SK-N-SH (cell line): ENCODE results near the gene CBX1. TPM values are rescaled to one million over a fixed set of nuclear protein-coding genes. Genes with fewer than 3 reads are reported as not detected.
A peak's percentile ranks its signal among the peaks of the same experiment; 100 is the strongest.

ENCODE experiments used
- CTCF ChIA-PET: fragments of 300-600, 350-600 bp; formaldehyde crosslinking; extraction: SDS; loops from one replicate; lab custom pipeline; 2021; lab: Yijun Ruan, JAX
- POLR2A ChIA-PET: fragments of 350-600 bp; sonication (Branson Sonifier 250); formaldehyde crosslinking; extraction: SDS; loops from one replicate; lab custom pipeline; 2020; ENCODE audit warnings: antibody characterized with exemption, inconsistent platforms; lab: Yijun Ruan, JAX
- DNase-seq: peaks from one replicate; pipeline ENCODE4 v3.0.0; 2012
- H2AFZ ChIP-seq: fragments of 200-600 bp; sonication (generic); 2 replicates; pipeline ENCODE4 v1.8.1; 2016; ENCODE audit warnings: antibody characterized with exemption, mild to moderate bottlenecking, low read depth
- H3F3A ChIP-seq: fragments of 200-600 bp; sonication (generic); replicated peaks from 2 replicates; pipeline ENCODE3; 2016; ENCODE audit warnings: antibody characterized with exemption, mild to moderate bottlenecking; ENCODE audit not compliant: insufficient read depth
- H3K27ac ChIP-seq, 2 experiments: fragments of 200-500 bp in 1 of 2; fragments of 200-600 bp in 1 of 2; sonication (Bioruptor generic) in 1 of 2; sonication (generic), shearing (Covaris generic) in 1 of 2; 2 replicates each; pipeline versions ENCODE4 v1.5.1 to v1.6.1; 2014 to 2016; ENCODE audit warnings: low read depth in 2 of 2, inconsistent platforms in 1 of 2, low read length in 1 of 2, mild to moderate bottlenecking in 1 of 2, mixed read lengths in 1 of 2
- H3K27me3 ChIP-seq: fragments of 200-600 bp; sonication (generic), shearing (Covaris generic); 2 replicates; pipeline ENCODE4 v1.6.1; 2016; ENCODE audit warnings: mixed run types; ENCODE audit not compliant: insufficient read depth
- H3K36me3 ChIP-seq, 2 experiments: fragments of 200-500 bp in 1 of 2; fragments of 200-600 bp in 1 of 2; sonication (Bioruptor generic) in 1 of 2; sonication (generic) in 1 of 2; replicated peaks in 1 of 2; 2 replicates each; pipeline versions ENCODE3 to v1.5.1; 2014 to 2016; ENCODE audit warnings: low read length in 1 of 2, mild to moderate bottlenecking in 1 of 2; ENCODE audit not compliant: insufficient read depth in 2 of 2, control insufficient read depth in 1 of 2
- H3K4me1 ChIP-seq, 2 experiments: fragments of 200-500 bp in 1 of 2; fragments of 200-600 bp in 1 of 2; sonication (Bioruptor generic) in 1 of 2; sonication (generic), shearing (Covaris generic) in 1 of 2; 2 replicates each; pipeline versions ENCODE4 v1.5.1 to v1.6.1; 2014 to 2016; ENCODE audit warnings: low read depth in 1 of 2, low read length in 1 of 2, mixed run types in 1 of 2; ENCODE audit not compliant: insufficient read depth in 2 of 2, control insufficient read depth in 1 of 2
- H3K4me2 ChIP-seq: fragments of 200-600 bp; sonication (generic), shearing (Covaris generic); 2 replicates; pipeline ENCODE4 v1.6.1; 2017; ENCODE audit warnings: mixed run types
- H3K4me3 ChIP-seq, 2 experiments: fragments of 200-500 bp in 1 of 2; fragments of 200-600 bp in 1 of 2; sonication (Bioruptor generic) in 1 of 2; sonication (generic), shearing (Covaris generic) in 1 of 2; 2 replicates each; pipeline versions ENCODE4 v1.5.1 to v1.8.1; 2014 to 2016; ENCODE audit warnings: low read depth in 2 of 2, inconsistent platforms in 1 of 2, low read length in 1 of 2, mild to moderate bottlenecking in 1 of 2, mixed read lengths in 1 of 2, moderate library complexity in 1 of 2
- H3K79me2 ChIP-seq: fragments of 200-600 bp; sonication (generic); 2 replicates; pipeline ENCODE4 v1.8.1; 2017; ENCODE audit warnings: mild to moderate bottlenecking; ENCODE audit not compliant: insufficient read depth
- H3K9ac ChIP-seq: fragments of 200-600 bp; sonication (generic); 2 replicates; pipeline ENCODE4 v1.6.1; 2017; ENCODE audit warnings: mixed run types
- H3K9me2 ChIP-seq: fragments of 200-600 bp; sonication (generic); 2 replicates; pipeline ENCODE4 v1.6.1; 2017; ENCODE audit warnings: mixed run types
- H3K9me3 ChIP-seq: fragments of 200-600 bp; sonication (generic); 2 replicates; pipeline ENCODE4 v1.6.1; 2017; ENCODE audit warnings: mixed run types, mild to moderate bottlenecking, moderate library complexity
- H4K20me1 ChIP-seq: fragments of 200-600 bp; sonication (generic); 2 replicates; pipeline ENCODE4 v1.6.1; 2017; ENCODE audit warnings: mild to moderate bottlenecking, mixed run types; ENCODE audit not compliant: insufficient read depth
- CTCF ChIP-seq: fragments of 200-600 bp; sonication (generic); IDR thresholded peaks from 2 replicates; pipeline ENCODE4 v1.6.1; 2017; ENCODE audit warnings: antibody characterized with exemption, mild to moderate bottlenecking, moderate library complexity
- EZH2phosphoT487 ChIP-seq: fragments of 200-600 bp; sonication (generic); IDR thresholded peaks from 2 replicates; pipeline ENCODE4 v1.6.1; 2017; ENCODE audit warnings: low read depth, mixed run types, mild to moderate bottlenecking, antibody characterized with exemption, moderate library complexity, borderline replicate concordance
- FOSL2 ChIP-seq: IDR thresholded peaks from 2 replicates; pipeline ENCODE4 v1.4.0; 2012; ENCODE audit warnings: low read depth, mild to moderate bottlenecking, moderate library complexity, borderline replicate concordance
- FOXJ3 ChIP-seq: sonication (generic); formaldehyde crosslinking; IDR thresholded peaks from 2 replicates; pipeline ENCODE4 v1.5.1; 2020; ENCODE audit warnings: mild to moderate bottlenecking, missing genetic modification reagents
- MAX ChIP-seq: IDR thresholded peaks from 2 replicates; pipeline ENCODE4 v1.4.0; 2012; ENCODE audit warnings: low read depth
- RAD21 ChIP-seq: IDR thresholded peaks from 2 replicates; pipeline ENCODE4 v1.6.1; 2012; ENCODE audit warnings: mild to moderate bottlenecking, low read length
- SIN3A ChIP-seq: IDR thresholded peaks from 2 replicates; pipeline ENCODE4 v1.6.1; 2012; ENCODE audit warnings: low read depth, mild to moderate bottlenecking, low read length, moderate library complexity, borderline replicate concordance
- SMC3 ChIP-seq: IDR thresholded peaks from 2 replicates; pipeline ENCODE4 v1.6.1; 2012; ENCODE audit warnings: low read depth, low read length, improper control_type of control experiment
- TCF12 ChIP-seq: IDR thresholded peaks from 2 replicates; pipeline ENCODE4 v1.4.0; 2012
- ZBTB33 ChIP-seq: IDR thresholded peaks from 2 replicates; pipeline ENCODE4 v1.4.0; 2012; ENCODE audit warnings: low read depth, borderline replicate concordance
- WGBS: methylation state at CpG from one replicate; pipeline ENCODE4 v1.1.6; 2017; ENCODE audit warnings: low lambda C conversion rate; 5-methylcytosine and 5-hydroxymethylcytosine counted together
- polyA plus RNA-seq, 3 experiments: library from polyadenylated mRNA; depleted of rRNA; stranded (reverse); fragments of >200 nt; gene quantifications; 2 replicates each; pipeline ENCODE4 v1.2.3, GENCODE V29; 2012

The CBX1 gene
- polyA plus RNA-seq, 1 of the 3 experiments (the other 2 are of a cell fraction) = 102 TPM

- peak within 1 kb of the TSS; percentile 51 for H3K9ac ChIP-seq
- TF ChIP-seq SIN3A (0 out of 2 replicates have a peak, but pooled peaks have one; percentile 21), MAX (0 out of 2 replicates have a peak, but pooled peaks have one; percentile 16), SMC3 (0 out of 2 replicates have a peak, but pooled peaks have one; percentile 10), ZBTB33 (no peak), FOXJ3 (CRISPR knock-in tag) (no peak), EZH2phosphoT487 (no peak), CTCF (peak; percentile 69), FOSL2 (no peak), RAD21 (peak; percentile 13; the same call in 1 of the 2 replicates), TCF12 (no peak)
- H2AFZ ChIP-seq = peak within 1 kb of the TSS; percentile 96
- H3K27ac ChIP-seq = peak within 1 kb of the TSS in 1 of 2 experiments; percentile 1; a peak in 1 of 4 replicates
- H3K9me2 ChIP-seq = no peaks in the 10 kb centered on the region
- H3K27me3 ChIP-seq = no peaks in the 10 kb centered on the region
- POLR2A ChIA-PET = interaction anchor here (0.5 to 3.8 kb wide), 5 partner anchors 8 to 854 kb away, joined by 3 to 34 read pairs (median 4); partner anchors contain the start of gene NFE2L1
- H3K4me3 ChIP-seq = peak within 1 kb of the TSS; percentile 53 to 63
- peaks cover 5 to 14% of the 10 kb centered on the region in 2 experiments; a peak in 2 of 4 replicates for H3K4me1 ChIP-seq
- H4K20me1 ChIP-seq = no peaks in the 10 kb centered on the region
- no peaks in the 10 kb centered on the region for H3K36me3 ChIP-seq
- no peaks in the 10 kb centered on the region for H3K9me3 ChIP-seq
- 6% methylated on average over 21 of the region's 73 CpGs for WGBS
- no peaks in the 10 kb centered on the region for H3K79me2 ChIP-seq
- peak; percentile 85 for DNase-seq
- CTCF ChIA-PET = interaction anchor here (0.6 to 31.3 kb wide), 19 partner anchors 8 to 147 kb away, joined by 3 to 1200 read pairs (median 4); partner anchors contain the start of genes NFE2L1 and SNX11
- peaks cover 5% of the 10 kb centered on the region for H3F3A ChIP-seq
- H3K4me2 ChIP-seq = peak within 1 kb of the TSS; percentile 92
Measured at GRCh38 chr17:48037036-48037837, 64.0 kb downstream of the CBX1 start, which contains the start of gene COPZ2. COPZ2 (minus strand) TSS chr17:48037797; CDS start chr17:48037777, 20 bp downstream.
